ENCODE measurements around the gene IGSF3.

The IGSF3 gene

DNA sequence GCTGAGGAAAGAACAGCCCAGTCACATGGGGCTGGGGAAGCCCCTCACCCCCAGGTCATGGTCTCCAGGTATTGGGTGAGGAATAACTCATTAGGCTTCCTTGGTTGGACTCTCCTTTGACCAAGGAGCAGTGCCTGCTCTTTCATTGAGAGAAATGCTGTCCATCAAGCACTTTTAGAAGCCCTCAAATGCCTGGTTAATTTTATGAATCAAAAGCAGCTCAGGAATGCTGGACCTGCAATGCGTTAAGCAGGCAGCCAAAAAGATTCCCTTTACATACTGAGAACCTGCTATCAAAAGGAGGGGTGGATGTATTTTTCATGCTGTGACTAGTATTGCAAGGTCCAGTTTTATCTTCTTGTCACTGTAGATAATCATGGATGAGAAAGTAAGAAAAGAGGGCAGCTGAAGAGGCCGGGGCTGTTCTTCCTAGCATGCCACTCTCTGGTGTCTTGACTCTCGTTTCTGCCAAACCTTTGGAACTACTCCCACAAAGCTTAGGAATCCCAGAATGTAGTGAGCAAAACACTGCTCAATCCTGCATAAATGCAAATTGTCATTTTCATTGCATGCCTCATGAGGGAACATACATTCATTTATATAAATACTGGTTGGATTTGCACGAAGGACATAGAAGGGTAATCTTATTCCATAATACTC is 94.6 kb downstream of the IGSF3 start:
- DNase-seq, result no peak
- Histone ChIP-seq H3K79me2 (ENCODE audit: control insufficient read depth, insufficient read depth, low read length, poor library complexity) (peaks cover 6% of the 10 kb centered on the region), H3K18ac (ENCODE audit: low read length) (no peak overlapping the region), H2AFZ (ENCODE audit: insufficient read depth, low read length, poor library complexity) (no peak overlapping the region), H3K4ac (ENCODE audit: low read depth, low read length) (no peak overlapping the region), H4K91ac (ENCODE audit: low read depth, low read length) (no peak overlapping the region), H3K14ac (ENCODE audit: low read length) (no peak overlapping the region), H2BK5ac (ENCODE audit: low read depth, low read length, poor library complexity) (no peak overlapping the region), H3K4me2 (ENCODE audit: low read length) (no peak overlapping the region), H2BK120ac (ENCODE audit: insufficient read depth, low read length, poor library complexity) (no peak overlapping the region), H3K36me3 (ENCODE audit: control insufficient read depth in 1 of 2, insufficient read depth in 2 of 2, low read length in 2 of 2) (peaks cover 6 to 18% of the 10 kb centered on the region in 2 experiments), H4K12ac (ENCODE audit: low read depth, low read length) (no peak overlapping the region), H3K9me3 (ENCODE audit: insufficient read depth, low read depth, low read length) (no peaks in the 10 kb centered on the region), H3K23ac (ENCODE audit: low read length) (no peak overlapping the region), H3K9ac (ENCODE audit: low read length) (no peak overlapping the region), H3K4me3 (ENCODE audit: low read depth, low read length) (no peak overlapping the region), H3K79me1 (ENCODE audit: low read length) (peaks cover 11% of the 10 kb centered on the region), H2BK12ac (ENCODE audit: low read length) (no peak overlapping the region), H3K27ac (ENCODE audit: low read depth, low read length) (no peak overlapping the region), H4K8ac (ENCODE audit: low read depth, low read length) (no peak overlapping the region), H3K27me3 (ENCODE audit: insufficient read depth, low read length) (no peaks in the 10 kb centered on the region), H2AK5ac (ENCODE audit: low read length) (no peak overlapping the region), H3K4me1 (ENCODE audit: control insufficient read depth in 1 of 2, insufficient read depth in 2 of 2, low read length in 2 of 2) (peaks cover 19 to 25% of the 10 kb centered on the region in 2 experiments)
- no CpG with 5 or more reads among the region's 4 CpGs for WGBS (ENCODE audit: extremely low coverage, insufficient coverage, insufficient read length)

DNA sequence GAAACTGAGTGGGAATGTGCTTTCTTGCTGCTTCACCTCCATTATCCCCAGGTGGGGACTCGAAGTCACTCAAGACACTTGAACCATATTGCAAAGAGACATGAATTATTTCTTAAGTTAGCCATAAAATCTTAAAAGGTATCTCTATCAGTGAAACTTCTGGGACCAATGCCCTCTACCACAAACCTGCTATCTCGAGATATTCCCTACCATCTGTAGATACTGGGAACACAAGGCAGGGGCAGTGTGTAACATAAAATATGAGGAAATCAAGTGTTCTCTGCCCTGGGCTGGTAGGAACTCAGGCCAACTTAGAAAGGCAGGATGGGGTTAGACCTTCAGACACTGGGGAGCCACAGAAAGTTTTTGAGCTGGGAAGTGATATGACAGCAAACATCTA is 95.4 kb downstream of the IGSF3 start:
- H3K9ac ChIP-seq (ENCODE audit: low read length), result no peak overlapping the region
- H4K91ac ChIP-seq (ENCODE audit: low read depth, low read length), result peak overlapping the region; percentile 96
- no peak overlapping the region for H3K4ac ChIP-seq (ENCODE audit: low read depth, low read length)
- no peak overlapping the region for H2BK120ac ChIP-seq (ENCODE audit: insufficient read depth, low read length, poor library complexity)
- peaks cover 4 to 10% of the 10 kb centered on the region in 2 experiments for H3K36me3 ChIP-seq (ENCODE audit: control insufficient read depth in 1 of 2, insufficient read depth in 2 of 2, low read length in 2 of 2)
- no peak overlapping the region for H3K23ac ChIP-seq (ENCODE audit: low read length)
- no peak overlapping the region for H3K4me3 ChIP-seq (ENCODE audit: low read depth, low read length)
- no peak overlapping the region for H4K12ac ChIP-seq (ENCODE audit: low read depth, low read length)
- no CpG with 5 or more reads among the region's 2 CpGs for WGBS (ENCODE audit: extremely low coverage, insufficient coverage, insufficient read length)
- H3K79me2 ChIP-seq (ENCODE audit: control insufficient read depth, insufficient read depth, low read length, poor library complexity), result peaks cover 6% of the 10 kb centered on the region
- no peak overlapping the region for H3K18ac ChIP-seq (ENCODE audit: low read length)
- no peak overlapping the region for H3K27ac ChIP-seq (ENCODE audit: low read depth, low read length)
- H2BK12ac ChIP-seq (ENCODE audit: low read length), result peak overlapping the region; percentile 7
- no peak overlapping the region for H3K14ac ChIP-seq (ENCODE audit: low read length)
- no peak overlapping the region for H3K4me2 ChIP-seq (ENCODE audit: low read length)
- H2AFZ ChIP-seq (ENCODE audit: insufficient read depth, low read length, poor library complexity), result no peak overlapping the region
- H3K79me1 ChIP-seq (ENCODE audit: low read length), result peaks cover 11% of the 10 kb centered on the region
- H2BK5ac ChIP-seq (ENCODE audit: low read depth, low read length, poor library complexity), result no peak overlapping the region
- no peak overlapping the region for H4K8ac ChIP-seq (ENCODE audit: low read depth, low read length)
- no peak overlapping the region for H2AK5ac ChIP-seq (ENCODE audit: low read length)
- peaks cover 19 to 25% of the 10 kb centered on the region in 2 experiments for H3K4me1 ChIP-seq (ENCODE audit: control insufficient read depth in 1 of 2, insufficient read depth in 2 of 2, low read length in 2 of 2)
- no peaks in the 10 kb centered on the region for H3K9me3 ChIP-seq (ENCODE audit: insufficient read depth, low read depth, low read length)
- no peak for DNase-seq
- H3K27me3 ChIP-seq (ENCODE audit: insufficient read depth, low read length), result no peaks in the 10 kb centered on the region

DNA sequence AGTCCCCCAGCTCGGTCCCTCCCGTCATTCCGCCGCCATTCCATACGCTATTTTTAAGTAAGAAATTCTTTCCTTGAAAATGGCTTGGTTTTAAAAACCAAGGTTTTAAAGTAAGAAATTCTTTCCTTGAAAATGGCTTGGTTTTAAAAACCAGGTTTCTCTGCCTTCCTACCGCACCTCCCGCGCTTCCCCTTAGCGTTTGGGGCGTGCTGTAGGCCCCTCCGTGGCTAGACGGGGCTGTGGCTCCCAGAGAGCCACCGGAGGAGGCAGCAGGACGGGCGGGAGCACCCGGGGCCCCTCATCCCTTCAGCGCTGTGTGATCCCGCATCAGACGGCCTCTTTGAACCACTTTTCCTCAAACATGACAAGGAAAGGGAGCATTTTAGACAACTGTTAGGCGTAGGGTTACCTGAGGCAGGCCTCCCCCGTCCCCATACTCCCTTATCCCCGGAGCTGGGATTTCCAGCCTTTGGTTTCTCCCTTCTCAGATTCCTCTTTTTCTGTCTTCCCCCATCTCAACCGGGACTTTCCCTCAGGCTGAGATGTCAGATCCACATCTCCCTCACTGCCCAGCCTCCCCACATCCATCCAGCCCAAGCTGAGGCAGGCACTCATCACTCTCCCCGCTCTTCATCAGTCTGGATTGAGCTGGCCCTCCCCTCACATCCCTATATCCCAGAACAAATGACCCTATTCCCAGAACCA is 96.2 kb downstream of the IGSF3 start:
- Histone ChIP-seq H3K18ac (ENCODE audit: low read length) (peak overlapping the region; percentile 86), H3K4me1 (ENCODE audit: control insufficient read depth in 1 of 2, insufficient read depth in 2 of 2, low read length in 2 of 2) (peaks cover 19 to 25% of the 10 kb centered on the region in 2 experiments), H2BK5ac (ENCODE audit: low read depth, low read length, poor library complexity) (peak overlapping the region; percentile 82), H4K91ac (ENCODE audit: low read depth, low read length) (peak overlapping the region; percentile 96), H3K36me3 (ENCODE audit: control insufficient read depth in 1 of 2, insufficient read depth in 2 of 2, low read length in 2 of 2) (peaks cover 2 to 7% of the 10 kb centered on the region in 2 experiments), H3K4ac (ENCODE audit: low read depth, low read length) (peak overlapping the region; percentile 61), H3K23ac (ENCODE audit: low read length) (no peak overlapping the region), H4K8ac (ENCODE audit: low read depth, low read length) (peak overlapping the region; percentile 92), H2AK5ac (ENCODE audit: low read length) (peak overlapping the region; percentile 85), H3K79me2 (ENCODE audit: control insufficient read depth, insufficient read depth, low read length, poor library complexity) (peaks cover 6% of the 10 kb centered on the region), H3K27ac (ENCODE audit: low read depth, low read length) (peak overlapping the region; percentile 80), H3K9ac (ENCODE audit: low read length) (peak overlapping the region; percentile 75), H3K27me3 (ENCODE audit: insufficient read depth, low read length) (no peaks in the 10 kb centered on the region), H3K14ac (ENCODE audit: low read length) (peak overlapping the region; percentile 90), H3K4me3 (ENCODE audit: low read depth, low read length) (peak overlapping the region; percentile 41), H2BK12ac (ENCODE audit: low read length) (peak overlapping the region; percentile 74), H3K79me1 (ENCODE audit: low read length) (peaks cover 11% of the 10 kb centered on the region), H2AFZ (ENCODE audit: insufficient read depth, low read length, poor library complexity) (peak overlapping the region; percentile 64), H3K9me3 (ENCODE audit: insufficient read depth, low read depth, low read length) (no peaks in the 10 kb centered on the region), H3K4me2 (ENCODE audit: low read length) (peak overlapping the region; percentile 92), H2BK120ac (ENCODE audit: insufficient read depth, low read length, poor library complexity) (peak overlapping the region; percentile 95), H4K12ac (ENCODE audit: low read depth, low read length) (peak overlapping the region; percentile 71)
- no CpG with 5 or more reads among the region's 24 CpGs for WGBS (ENCODE audit: extremely low coverage, insufficient coverage, insufficient read length)
- DNase-seq, result peak in 1 of 2 donors; percentile 39

DNA sequence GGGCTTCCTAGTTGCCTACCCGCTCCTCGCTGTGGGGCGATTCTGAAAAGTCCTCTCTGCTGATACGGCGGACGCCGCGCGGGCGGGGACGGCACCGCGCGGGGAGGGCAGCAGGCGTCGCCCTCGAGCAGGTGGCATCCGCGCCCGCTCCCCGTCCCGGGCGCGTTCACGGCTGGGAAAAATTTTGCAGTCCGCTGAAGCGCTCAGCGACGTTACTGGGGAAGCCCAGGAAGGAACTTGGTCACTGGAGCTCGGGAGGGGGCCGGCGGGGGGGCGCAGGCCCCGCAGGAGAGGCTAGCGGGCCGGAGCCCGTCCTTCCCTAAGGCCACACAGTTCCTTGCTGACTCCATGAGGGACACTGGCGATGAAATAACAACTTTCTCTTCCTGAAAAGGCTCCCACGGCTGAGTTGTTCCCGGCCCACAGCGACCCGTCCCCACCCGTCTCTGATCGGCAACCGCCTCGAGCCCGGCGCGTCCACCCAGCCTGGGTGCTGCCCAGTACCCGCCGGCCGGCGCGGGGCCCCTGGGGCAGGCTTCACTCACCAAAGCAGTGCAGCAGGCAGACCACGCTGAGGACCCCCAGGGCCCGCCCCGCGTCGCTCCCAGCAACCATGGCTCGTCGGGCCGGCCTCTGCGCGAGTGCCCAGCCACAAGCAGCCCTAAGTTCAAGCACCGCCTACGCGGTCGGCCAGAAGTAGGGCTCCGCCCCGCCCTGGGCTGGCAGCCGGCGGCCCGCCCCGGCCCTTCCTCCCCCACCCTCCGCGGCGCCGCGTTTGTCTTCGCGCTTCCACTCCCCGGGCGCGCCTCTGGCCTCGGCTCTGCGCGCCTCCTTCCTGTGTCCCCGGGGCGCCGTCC is 96.9 kb downstream of the IGSF3 start, which contains the start of gene CD58:
Gene CD58, minus strand, starts transcription at position 669 of the 857 bp plus-strand sequence. Its CDS starts 54 bp downstream, at position 615.
- Histone ChIP-seq H2BK120ac (ENCODE audit: insufficient read depth, low read length, poor library complexity) (peak within 1 kb of the TSS; percentile 95), H3K36me3 (ENCODE audit: control insufficient read depth in 1 of 2, insufficient read depth in 2 of 2, low read length in 2 of 2) (peaks cover 2 to 3% of the 10 kb centered on the region in 2 experiments), H4K12ac (ENCODE audit: low read depth, low read length) (peak within 1 kb of the TSS; percentile 71), H3K4me3 (ENCODE audit: low read depth, low read length) (peak within 1 kb of the TSS; percentile 80), H2BK5ac (ENCODE audit: low read depth, low read length, poor library complexity) (peak within 1 kb of the TSS; percentile 97), H3K9ac (ENCODE audit: low read length) (peak within 1 kb of the TSS; percentile 75), H3K18ac (ENCODE audit: low read length) (peak within 1 kb of the TSS; percentile 99), H3K9me3 (ENCODE audit: insufficient read depth, low read depth, low read length) (no peaks in the 10 kb centered on the region), H3K27ac (ENCODE audit: low read depth, low read length) (peak within 1 kb of the TSS; percentile 80), H2BK12ac (ENCODE audit: low read length) (peak within 1 kb of the TSS; percentile 74), H4K91ac (ENCODE audit: low read depth, low read length) (peak within 1 kb of the TSS; percentile 98), H3K4ac (ENCODE audit: low read depth, low read length) (peak within 1 kb of the TSS; percentile 81), H3K14ac (ENCODE audit: low read length) (peak within 1 kb of the TSS; percentile 90), H3K23ac (ENCODE audit: low read length) (no peak within 1 kb of the TSS), H2AFZ (ENCODE audit: insufficient read depth, low read length, poor library complexity) (peak within 1 kb of the TSS; percentile 98), H3K4me2 (ENCODE audit: low read length) (peak within 1 kb of the TSS; percentile 92), H2AK5ac (ENCODE audit: low read length) (peak within 1 kb of the TSS; percentile 85), H4K8ac (ENCODE audit: low read depth, low read length) (peak within 1 kb of the TSS; percentile 95), H3K27me3 (ENCODE audit: insufficient read depth, low read length) (no peaks in the 10 kb centered on the region), H3K4me1 (ENCODE audit: control insufficient read depth in 1 of 2, insufficient read depth in 2 of 2, low read length in 2 of 2) (peaks cover 19 to 25% of the 10 kb centered on the region in 2 experiments), H3K79me1 (ENCODE audit: low read length) (peaks cover 11% of the 10 kb centered on the region), H3K79me2 (ENCODE audit: control insufficient read depth, insufficient read depth, low read length, poor library complexity) (peaks cover 6% of the 10 kb centered on the region)
- peak; percentile 78 to 84 for DNase-seq
- WGBS (ENCODE audit: extremely low coverage, insufficient coverage, insufficient read length), result no CpG with 5 or more reads among the region's 90 CpGs

All from trophoblast cell (in vitro differentiated cells and primary cell).